HG03558 (cell line): Measurements from ENCODE around the gene GCG.

ENCODE experiments used
- ATAC-seq: cut with Tn5 transposase; IDR thresholded peaks from one replicate; pipeline ENCODE4 v1.9.1; 2021; ENCODE audit warnings: moderate number of reproducible peaks; ENCODE audit not compliant: unreplicated experiment; ENCODE audit errors: extremely low read depth

The GCG gene

DNA sequence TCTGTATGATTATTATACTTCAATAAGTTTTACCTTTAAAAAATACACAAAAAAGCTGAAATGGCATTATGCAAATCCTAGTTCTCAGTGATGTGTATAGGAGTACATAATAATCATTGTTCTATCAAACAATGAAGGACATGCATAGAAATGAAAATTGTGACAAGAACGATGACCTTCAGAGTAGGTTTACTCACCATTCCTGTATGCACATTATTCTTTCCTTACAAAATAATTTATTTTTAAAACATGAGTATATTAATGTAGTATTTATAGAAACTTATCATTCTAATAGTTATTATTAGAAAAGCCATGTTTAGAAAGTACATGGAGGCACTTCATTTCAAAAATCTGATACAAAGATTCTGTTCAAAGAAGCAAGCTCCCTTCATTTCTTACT lies 45.3 kb downstream of the GCG start:
- no peak for ATAC-seq

- no peak for ATAC-seq
Measured at GRCh38 chr2:162106146-162106551, 45.9 kb downstream of the GCG start.

- no peak for ATAC-seq
Measured at GRCh38 chr2:162103443-162104009, 48.5 kb downstream of the GCG start.

DNA sequence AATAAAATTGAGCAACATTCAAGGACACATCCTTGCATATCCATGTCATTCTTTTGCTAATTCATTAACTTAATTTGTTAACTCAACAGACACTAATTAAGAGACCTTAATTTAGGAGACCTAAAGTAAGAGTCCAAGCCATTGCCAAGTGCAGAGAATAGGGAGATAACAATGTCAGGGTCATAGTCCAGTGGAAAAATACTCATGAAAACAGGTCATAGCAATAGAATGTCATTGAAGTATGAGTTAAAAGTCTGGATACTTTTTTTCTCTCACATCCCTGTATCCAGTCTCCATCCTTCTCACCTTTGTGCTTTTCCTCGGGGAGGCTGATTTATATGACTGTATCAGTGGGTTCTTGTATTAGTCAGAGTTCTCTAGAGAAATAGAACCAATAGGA lies 51.5 kb downstream of the GCG start:
- no peak for ATAC-seq

GRCh38 chr2:162099836-162100235 lies 52.2 kb downstream of the GCG start:
- ATAC-seq: no peak
